ENCODE results near the gene BIRC6. TPM values are rescaled to one million over a fixed set of nuclear protein-coding genes. Genes with fewer than 3 reads are reported as not detected.

The BIRC6 gene
- total and polyA plus RNA-seq, 2 of the 4 experiments (the other 2 are of a cell fraction): 26.5 to 316 TPM

DNA sequence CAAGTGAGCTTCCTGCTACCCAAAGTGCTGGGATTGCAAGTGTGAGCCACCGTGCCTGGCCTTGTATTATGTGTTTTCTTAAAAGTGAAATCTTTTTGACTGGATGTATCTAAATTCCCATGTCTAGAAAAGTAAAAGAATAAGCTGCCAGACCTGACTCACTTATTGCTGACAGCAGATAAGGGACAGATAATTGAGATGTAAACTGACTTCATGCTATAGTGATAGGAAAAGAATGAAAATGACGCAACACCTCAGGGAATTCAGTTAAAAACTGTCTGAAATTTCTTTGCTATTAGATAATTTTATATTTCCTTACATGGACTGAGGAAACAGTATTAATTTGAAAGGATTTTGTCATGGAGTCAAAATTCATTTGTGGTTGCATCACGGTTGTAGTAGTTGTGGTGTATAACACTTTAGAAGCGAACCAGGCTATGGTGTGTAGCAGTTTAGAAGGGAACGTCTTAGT, 290.4 kb downstream of the BIRC6 start:
- Histone ChIP-seq H3K79me1 (ENCODE audit: low read depth in 1 of 2, low read length in 2 of 2) (peaks cover 4% of the 10 kb centered on the region in 2 experiments; a peak in 2 of 4 replicates), H3K23ac (ENCODE audit: low read depth, low read length) (no peak overlapping the region; the same call in 1 of the 2 replicates), H3K4ac (ENCODE audit: low read depth, low read length) (peak overlapping the region; percentile 77; the same call in 1 of the 2 replicates), H2BK120ac (ENCODE audit: low read depth, low read length) (peak overlapping the region; percentile 83), H3K27ac (ENCODE audit: insufficient read depth, low read length) (peak overlapping the region; percentile 83; the same call in 1 of the 2 replicates), H3K18ac (ENCODE audit: low read depth, low read length) (peak overlapping the region; percentile 76), H3K36me3 (ENCODE audit: control insufficient read depth, insufficient read depth, low read length) (peaks cover 18% of the 10 kb centered on the region), H2BK5ac (ENCODE audit: low read depth, low read length, poor library complexity, severe bottlenecking) (peak overlapping the region; percentile 74), H3K4me2 (ENCODE audit: low read depth, low read length) (peak overlapping the region; percentile 31), H4K91ac (ENCODE audit: insufficient read depth, low read depth, low read length) (peak overlapping the region; percentile 50; the same call in 1 of the 2 replicates), H3K9me1 (ENCODE audit: insufficient read depth, low read length) (0 out of 2 replicates have a peak, but pooled peaks cover 3% of the 10 kb centered on the region), H3K14ac (replicated peaks; ENCODE audit: low read depth, low read length) (peak overlapping the region; percentile 81; the same call in 1 of the 2 replicates), H2AK5ac (ENCODE audit: low read depth, low read length) (peak overlapping the region; percentile 58; the same call in 1 of the 2 replicates), H2BK20ac (ENCODE audit: low read depth, low read length) (peak overlapping the region; percentile 76; the same call in 1 of the 2 replicates), H4K8ac (ENCODE audit: low read depth in 2 of 2, low read length in 2 of 2) (peak overlapping the region; percentile 55 to 73; a peak in 3 of 4 replicates), H3K9ac (ENCODE audit: low read depth, low read length) (peak overlapping the region; percentile 53; the same call in 1 of the 2 replicates), H4K5ac (ENCODE audit: low read depth, low read length) (peak overlapping the region; percentile 33; the same call in 1 of the 2 replicates), H2BK15ac (ENCODE audit: low read depth, low read length) (peak overlapping the region; percentile 89; the same call in 1 of the 3 replicates), H4K20me1 (ENCODE audit: insufficient read depth, low read length) (no peaks in the 10 kb centered on the region), H3K9me3 (ENCODE audit: control insufficient read depth, insufficient read depth, low read length) (no peaks in the 10 kb centered on the region), H3K27me3 (ENCODE audit: control insufficient read depth, insufficient read depth, low read length) (no peaks in the 10 kb centered on the region), H3K4me1 (ENCODE audit: control insufficient read depth, insufficient read depth, low read length) (peaks cover 5% of the 10 kb centered on the region), H3K56ac (ENCODE audit: extremely low read depth, insufficient read depth, low read length) (no peak overlapping the region), H3K4me3 (ENCODE audit: insufficient read depth, low read depth, low read length) (no peak overlapping the region), H2AFZ (replicated peaks; ENCODE audit: low read length, poor library complexity) (no peak overlapping the region), H2AK9ac (replicated peaks; ENCODE audit: low read depth, low read length, poor library complexity) (no peak overlapping the region)
- DNase-seq (peak; percentile 93), ATAC-seq (ENCODE audit: low read depth) (peak; percentile 88)
- intact Hi-C loops (cut with micrococcal nuclease) (loop anchor here (5.0 kb wide), 1 partner anchor 90 kb away; no protein-coding TSS in a partner anchor), in situ Hi-C loops (cut with MboI; ENCODE audit: low sequenced_read_pairs) (no loop called here), dilution Hi-C loops (cut with HindIII; ENCODE audit: low sequenced_read_pairs, unreplicated experiment) (no loop called here)
- WGBS, 2 experiments (ENCODE audit: extremely low coverage in 2 of 2, insufficient read length in 1 of 2): 83% methylated on average over 2 of the region's 5 CpGs; no CpG with 5 or more reads in 1 of the 2 experiments
- TF ChIP-seq MAZ (IDR thresholded peaks at IDR 0.05; ENCODE audit: borderline replicate concordance, low read depth, low read length) (no peak), BHLHE40 (IDR thresholded peaks at IDR 0.05; ENCODE audit: low read depth, low read length) (no peak), FOS (IDR thresholded peaks at IDR 0.05; ENCODE audit: low read depth, low read length) (peak; percentile 65), MAFK (IDR thresholded peaks at IDR 0.05; ENCODE audit: low read depth, low read length) (peak; percentile 58), SMC3 (IDR thresholded peaks at IDR 0.05; ENCODE audit: low read depth, low read length) (no peak), CEBPB (IDR thresholded peaks at IDR 0.05; ENCODE audit: low read depth, low read length) (peak; percentile 99)
- ChIA-PET CTCF (interaction anchor here (0.6 kb wide), 1 partner anchor 1380 kb away, joined by 5 read pairs; no protein-coding TSS in a partner anchor), POLR2A (ENCODE audit: unreplicated experiment) (no interaction called here)
- no TSS peak for BruUV-seq (replicated peaks)
